ENCODE measurements around the gene MPIG6B.

DNA sequence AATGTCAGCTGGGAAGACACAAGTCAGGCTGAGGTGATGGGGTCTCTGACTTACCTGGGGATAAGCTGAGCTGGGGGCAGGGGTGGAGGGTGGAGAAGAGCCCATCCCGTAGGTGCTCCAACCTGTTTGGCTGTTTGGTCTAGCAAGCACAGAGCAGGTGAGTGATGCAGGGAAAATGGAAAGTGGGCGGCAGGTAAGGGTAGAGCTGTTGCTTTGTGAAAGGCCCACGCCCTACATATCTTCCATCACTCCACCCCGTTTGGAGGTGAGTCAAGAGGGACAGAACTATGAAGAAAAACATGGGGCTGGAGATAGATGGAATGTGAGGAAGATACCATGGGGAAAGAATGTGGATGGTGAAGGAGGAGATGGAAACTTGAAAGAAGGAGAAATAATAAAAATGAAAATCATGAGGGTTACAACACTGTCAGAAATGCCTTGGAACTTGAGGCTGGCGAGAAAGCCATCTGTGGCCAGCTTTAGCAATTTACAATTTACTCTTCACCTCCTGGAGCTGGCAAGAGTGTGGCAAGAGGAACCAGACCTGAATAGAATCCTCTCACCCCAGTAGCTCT is 2.9 kb upstream of the MPIG6B start:
- TF ChIP-seq POLR2A (IDR thresholded peaks at IDR 0.05; ENCODE audit: extremely low read depth, insufficient read length) (no peak), MYC (IDR thresholded peaks at IDR 0.05; ENCODE audit: low read depth, low read length) (no peak)
- TF ChIP-seq, protein P1, sequence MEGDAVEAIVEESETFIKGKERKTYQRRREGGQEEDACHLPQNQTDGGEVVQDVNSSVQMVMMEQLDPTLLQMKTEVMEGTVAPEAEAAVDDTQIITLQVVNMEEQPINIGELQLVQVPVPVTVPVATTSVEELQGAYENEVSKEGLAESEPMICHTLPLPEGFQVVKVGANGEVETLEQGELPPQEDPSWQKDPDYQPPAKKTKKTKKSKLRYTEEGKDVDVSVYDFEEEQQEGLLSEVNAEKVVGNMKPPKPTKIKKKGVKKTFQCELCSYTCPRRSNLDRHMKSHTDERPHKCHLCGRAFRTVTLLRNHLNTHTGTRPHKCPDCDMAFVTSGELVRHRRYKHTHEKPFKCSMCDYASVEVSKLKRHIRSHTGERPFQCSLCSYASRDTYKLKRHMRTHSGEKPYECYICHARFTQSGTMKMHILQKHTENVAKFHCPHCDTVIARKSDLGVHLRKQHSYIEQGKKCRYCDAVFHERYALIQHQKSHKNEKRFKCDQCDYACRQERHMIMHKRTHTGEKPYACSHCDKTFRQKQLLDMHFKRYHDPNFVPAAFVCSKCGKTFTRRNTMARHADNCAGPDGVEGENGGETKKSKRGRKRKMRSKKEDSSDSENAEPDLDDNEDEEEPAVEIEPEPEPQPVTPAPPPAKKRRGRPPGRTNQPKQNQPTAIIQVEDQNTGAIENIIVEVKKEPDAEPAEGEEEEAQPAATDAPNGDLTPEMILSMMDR (IDR thresholded peaks at IDR 0.05; ENCODE audit: low read depth, low read length), result no peak
- TF ChIP-seq, protein P2, sequence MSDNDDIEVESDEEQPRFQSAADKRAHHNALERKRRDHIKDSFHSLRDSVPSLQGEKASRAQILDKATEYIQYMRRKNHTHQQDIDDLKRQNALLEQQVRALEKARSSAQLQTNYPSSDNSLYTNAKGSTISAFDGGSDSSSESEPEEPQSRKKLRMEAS (IDR thresholded peaks at IDR 0.05; ENCODE audit: low read depth, low read length), result no peak

Measured in NB4 (cell line).